ENCODE results near the gene NUP153.

NUP153 gene

GRCh38 chr6:17663226-17663625 is 43.5 kb downstream of the NUP153 start:
- Mint-ChIP-seq H3K27me3 (no peaks in the 10 kb centered on the region), H3K9me3 (no peaks in the 10 kb centered on the region), H3K36me3 (peaks cover 32 to 52% of the 10 kb centered on the region in 2 donors), H3K27ac (no peak overlapping the region), H3K4me1 (peaks cover 0 to 1% of the 10 kb centered on the region in 2 donors), H3K4me3 (no peak overlapping the region)
- DNase-seq (no peak), ATAC-seq (replicated peaks) (no peak)

DNA sequence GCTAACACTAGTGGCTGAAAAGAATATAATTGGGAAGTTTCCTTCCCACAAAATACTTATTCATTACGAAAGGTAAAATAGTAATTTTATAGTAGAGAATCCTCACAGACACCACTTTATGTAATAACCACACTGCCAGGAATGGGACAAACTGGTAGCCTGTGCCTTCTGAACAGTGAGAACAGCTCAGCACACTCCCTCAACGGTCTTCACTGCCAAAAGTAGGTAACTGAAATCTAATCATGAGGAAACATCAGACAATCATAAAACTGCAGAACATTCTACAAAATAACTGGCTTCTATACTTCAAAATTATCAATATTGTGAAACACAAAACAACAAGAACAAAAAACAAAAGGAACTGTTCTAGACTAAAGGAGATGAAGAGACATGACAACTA is 44.1 kb downstream of the NUP153 start:
- Mint-ChIP-seq H3K4me3 (no peak overlapping the region), H3K27ac (no peak overlapping the region), H3K36me3 (peaks cover 32 to 52% of the 10 kb centered on the region in 2 donors), H3K4me1 (peaks cover 0 to 1% of the 10 kb centered on the region in 2 donors), H3K27me3 (no peaks in the 10 kb centered on the region), H3K9me3 (no peaks in the 10 kb centered on the region)
- no peak for ATAC-seq (replicated peaks)
- DNase-seq = no peak

- H3K27ac Mint-ChIP-seq = no peak overlapping the region
- no peak overlapping the region for H3K4me3 Mint-ChIP-seq
- no peaks in the 10 kb centered on the region for H3K9me3 Mint-ChIP-seq
- no peaks in the 10 kb centered on the region for H3K27me3 Mint-ChIP-seq
- H3K4me1 Mint-ChIP-seq = peaks cover 0 to 4% of the 10 kb centered on the region in 2 donors
- DNase-seq (no peak), ATAC-seq (replicated peaks) (no peak)
- peaks cover 43 to 55% of the 10 kb centered on the region in 2 donors for H3K36me3 Mint-ChIP-seq
These were observed 50.1 kb downstream of the NUP153 start for GRCh38 chr6:17656644-17657043.

GRCh38 chr6:17656092-17656491 is 50.6 kb downstream of the NUP153 start:
- DNase-seq (no peak), ATAC-seq (replicated peaks) (no peak)
- Mint-ChIP-seq H3K27me3 (no peaks in the 10 kb centered on the region), H3K27ac (peak overlapping the region; percentile 43), H3K9me3 (no peaks in the 10 kb centered on the region), H3K4me3 (no peak overlapping the region), H3K36me3 (peaks cover 40 to 51% of the 10 kb centered on the region in 2 donors), H3K4me1 (peaks cover 0 to 3% of the 10 kb centered on the region in 2 donors)

DNA sequence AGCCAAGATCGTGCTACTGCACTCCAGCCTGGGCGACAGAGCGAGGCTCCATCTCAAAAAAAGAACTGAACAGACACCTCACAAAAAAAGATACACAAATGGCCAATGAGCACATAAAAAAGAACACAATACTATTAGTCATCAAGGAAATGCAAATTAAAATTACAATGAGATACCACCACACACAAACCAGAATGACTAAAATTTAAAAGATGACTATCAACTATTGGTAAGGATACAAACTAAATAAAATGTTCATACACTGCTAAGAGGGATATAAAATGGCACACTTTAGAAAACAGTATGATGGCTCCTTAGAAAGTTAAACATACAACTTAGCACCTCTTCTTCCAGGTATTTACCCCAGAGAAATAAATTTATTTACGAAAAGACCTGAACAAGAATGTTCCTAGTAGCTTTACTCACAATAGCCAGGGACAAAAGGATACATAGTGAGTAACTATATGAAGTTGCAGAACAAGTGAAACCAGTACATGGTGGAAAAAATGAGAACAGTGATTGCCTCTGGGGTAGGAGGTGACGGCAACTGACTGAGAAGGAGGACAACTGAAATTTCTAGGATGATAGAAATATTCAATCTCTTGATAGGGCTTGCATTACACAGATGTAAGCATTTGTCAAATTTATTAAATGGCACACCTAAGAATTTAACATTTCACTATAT is 53.4 kb downstream of the NUP153 start:
- Mint-ChIP-seq H3K9me3 (no peaks in the 10 kb centered on the region), H3K27ac (peak overlapping the region; percentile 25), H3K4me3 (no peak overlapping the region), H3K4me1 (peaks cover 3 to 5% of the 10 kb centered on the region in 2 donors), H3K27me3 (no peaks in the 10 kb centered on the region), H3K36me3 (peaks cover 34 to 56% of the 10 kb centered on the region in 2 donors)
- no peak for DNase-seq
- ATAC-seq (replicated peaks) = no peak

DNA sequence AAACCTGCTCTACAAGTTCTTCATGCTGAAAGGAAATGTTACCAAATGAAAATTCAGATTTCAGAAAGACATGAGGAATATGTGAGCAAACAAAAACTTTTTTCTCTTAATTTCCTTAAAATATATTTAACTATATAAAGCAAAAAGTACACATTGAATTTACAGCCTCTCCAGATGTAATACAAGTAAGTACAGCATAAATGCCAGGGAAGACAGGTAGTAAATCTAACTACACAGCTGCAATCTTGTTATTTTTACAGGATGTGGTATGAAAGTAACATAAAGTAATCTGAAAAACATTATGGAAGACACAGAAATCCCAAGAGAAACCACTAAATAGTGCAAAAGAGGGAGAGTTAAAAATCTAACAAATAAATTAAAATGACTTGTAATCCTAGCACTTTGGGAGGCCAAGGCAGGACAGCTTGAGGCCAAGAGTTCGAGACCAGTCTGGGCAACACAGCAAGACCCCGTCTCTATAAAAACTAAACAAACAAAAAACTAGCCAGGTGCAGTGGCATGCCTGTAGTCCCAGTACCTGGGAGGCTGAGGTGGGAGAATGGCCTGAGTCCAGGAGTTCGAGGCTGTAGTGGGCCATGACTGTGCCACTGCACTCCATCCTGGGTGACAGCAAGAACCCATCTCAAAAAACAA is 55.9 kb downstream of the NUP153 start:
- Mint-ChIP-seq H3K4me1 (peaks cover 0 to 5% of the 10 kb centered on the region in 2 donors), H3K4me3 (no peak overlapping the region), H3K27me3 (no peaks in the 10 kb centered on the region), H3K36me3 (peaks cover 33 to 50% of the 10 kb centered on the region in 2 donors), H3K9me3 (no peaks in the 10 kb centered on the region), H3K27ac (no peak overlapping the region)
- ATAC-seq (replicated peaks) (no peak), DNase-seq (no peak)

DNA sequence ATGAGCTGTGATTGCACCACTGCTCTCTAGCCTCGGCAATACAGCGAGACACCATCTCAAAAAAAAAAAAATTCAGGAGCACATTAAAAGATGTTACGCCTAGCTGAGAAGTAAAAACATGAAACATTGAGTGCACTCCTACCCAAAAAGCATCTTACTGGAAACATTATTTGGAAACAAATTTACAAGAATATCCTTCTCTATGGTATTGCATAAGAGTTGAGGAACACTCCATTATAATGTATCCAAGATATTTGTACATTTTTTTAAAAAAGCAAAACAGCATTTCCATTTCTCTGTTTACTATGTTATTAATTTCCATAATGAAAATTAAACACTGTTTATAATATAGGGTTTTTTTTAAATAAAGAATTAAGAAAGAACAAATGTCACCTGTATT is 58.0 kb downstream of the NUP153 start:
- Mint-ChIP-seq H3K27me3 (no peaks in the 10 kb centered on the region), H3K27ac (no peak overlapping the region), H3K36me3 (peaks cover 32 to 55% of the 10 kb centered on the region in 2 donors), H3K4me3 (no peak overlapping the region), H3K9me3 (no peaks in the 10 kb centered on the region), H3K4me1 (peaks cover 0 to 5% of the 10 kb centered on the region in 2 donors)
- ATAC-seq (replicated peaks) = no peak
- DNase-seq = no peak

DNA sequence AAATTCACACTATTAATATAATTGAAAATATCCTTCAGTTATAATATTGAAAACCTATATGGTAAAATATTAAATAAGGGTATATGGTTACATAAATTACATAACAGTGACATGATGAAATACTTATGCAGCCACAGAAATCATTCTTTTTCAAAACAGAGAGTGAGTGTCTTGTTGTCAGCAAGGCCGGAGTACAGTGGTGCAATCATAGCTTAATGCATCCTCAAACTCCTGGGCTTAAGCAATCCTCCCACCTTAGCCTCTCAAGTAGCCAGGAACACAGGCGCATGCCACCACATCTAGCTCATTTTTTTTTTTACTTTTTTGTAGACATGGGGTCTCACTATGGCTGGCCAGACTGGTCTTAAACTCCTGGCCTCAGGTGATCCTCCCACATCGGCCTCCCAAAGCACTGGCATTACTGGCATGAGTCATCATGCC is 66.2 kb downstream of the NUP153 start:
- Mint-ChIP-seq H3K27me3 (no peaks in the 10 kb centered on the region), H3K4me1 (peaks cover 5 to 11% of the 10 kb centered on the region in 2 donors), H3K9me3 (no peaks in the 10 kb centered on the region), H3K4me3 (no peak overlapping the region), H3K27ac (peak overlapping the region; percentile 67), H3K36me3 (peaks cover 48 to 76% of the 10 kb centered on the region in 2 donors)
- DNase-seq = no peak
- no peak for ATAC-seq (replicated peaks)

DNA sequence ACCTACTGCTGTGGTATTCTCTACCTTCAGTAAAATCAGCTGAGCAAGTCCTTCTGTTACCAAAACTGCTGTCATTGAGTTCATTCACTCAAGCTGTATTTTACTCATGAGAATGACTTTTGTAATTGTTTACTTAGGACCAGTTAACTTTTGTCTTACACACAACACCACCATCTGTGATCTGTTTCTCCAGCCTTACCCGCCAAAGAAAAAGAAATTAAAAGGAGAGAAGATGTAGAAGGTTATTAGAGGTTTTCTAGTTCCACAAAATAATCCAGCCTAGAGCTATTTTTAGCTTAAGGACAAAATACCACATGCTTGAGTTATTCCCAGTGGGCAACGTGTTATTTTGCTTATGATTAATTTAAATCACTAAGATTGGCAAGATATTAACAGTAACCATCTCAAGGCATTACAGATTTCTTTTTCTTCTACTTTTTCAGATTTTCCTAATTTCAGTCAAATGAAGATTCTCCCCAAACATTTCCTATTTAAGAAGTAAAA is 68.5 kb downstream of the NUP153 start:
- H3K36me3 Mint-ChIP-seq = peaks cover 48 to 73% of the 10 kb centered on the region in 2 donors
- no peaks in the 10 kb centered on the region for H3K27me3 Mint-ChIP-seq
- H3K27ac Mint-ChIP-seq = no peak overlapping the region

DNA sequence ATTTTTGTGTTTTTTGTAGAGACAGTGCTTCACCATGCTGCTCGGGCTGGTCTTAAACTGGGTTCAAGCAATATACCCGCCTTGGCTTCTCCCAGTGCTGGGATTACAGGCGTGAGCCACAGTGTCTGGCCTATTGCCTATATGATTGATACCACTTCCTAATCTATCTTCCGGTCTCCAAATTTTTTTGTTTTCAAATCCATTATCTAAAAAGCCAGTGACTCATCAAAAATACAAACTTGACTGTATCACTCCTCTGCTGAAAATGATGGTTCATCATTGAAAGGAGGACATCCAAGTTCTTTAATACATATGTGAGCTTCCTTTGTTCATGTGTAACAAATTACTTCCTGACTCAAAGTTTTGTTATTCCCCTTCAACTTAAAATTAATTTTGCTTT is 71.2 kb downstream of the NUP153 start:
- Mint-ChIP-seq H3K4me1 (peaks cover 19 to 33% of the 10 kb centered on the region in 2 donors), H3K4me3 (no peak overlapping the region), H3K9me3 (no peaks in the 10 kb centered on the region), H3K27me3 (no peaks in the 10 kb centered on the region), H3K36me3 (peaks cover 44 to 69% of the 10 kb centered on the region in 2 donors), H3K27ac (peak overlapping the region; percentile 81)
- no peak for DNase-seq
- ATAC-seq (replicated peaks) = no peak

More for the DNA sequence above, 68.5 kb downstream of the NUP153 start:
- DNase-seq = no peak
- H3K9me3 Mint-ChIP-seq = no peaks in the 10 kb centered on the region
- H3K4me3 Mint-ChIP-seq = no peak overlapping the region
- ATAC-seq (replicated peaks) = no peak
- peaks cover 11 to 22% of the 10 kb centered on the region in 2 donors for H3K4me1 Mint-ChIP-seq

DNA sequence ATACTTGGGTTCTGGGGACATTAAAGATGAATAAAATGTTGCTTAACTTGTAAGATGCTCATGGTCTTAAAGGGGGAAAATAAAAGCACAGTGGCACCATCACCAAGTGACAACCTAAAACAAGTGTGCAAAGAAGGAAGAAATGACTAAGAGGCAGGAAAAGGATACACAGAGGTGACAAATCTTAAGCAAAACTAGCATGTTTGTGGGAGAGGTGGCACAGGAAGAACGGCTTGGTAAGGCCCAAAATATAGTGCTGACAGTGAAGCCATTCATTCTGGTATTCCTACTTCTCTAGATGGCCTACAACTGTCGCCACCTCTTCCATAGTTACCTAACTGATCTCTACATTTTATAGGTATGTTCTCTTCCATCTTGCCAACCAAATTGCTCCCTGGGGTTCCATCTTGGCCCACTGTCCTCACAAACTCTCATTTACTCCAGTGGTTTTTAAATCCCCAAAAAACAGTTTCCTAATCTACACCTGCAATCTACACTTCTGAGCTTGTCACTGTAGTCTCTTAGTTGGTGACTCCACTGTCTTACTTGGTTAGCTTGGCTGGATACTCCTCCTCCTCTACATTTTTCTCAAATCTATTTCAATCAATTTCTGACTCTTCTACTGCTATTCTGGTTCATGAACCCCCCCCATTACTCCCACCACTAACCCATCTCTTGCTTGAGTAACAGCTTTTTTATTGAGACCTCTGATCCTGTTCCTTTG is 73.1 kb downstream of the NUP153 start:
- no peak overlapping the region for H3K4me3 Mint-ChIP-seq
- H3K4me1 Mint-ChIP-seq = peaks cover 31 to 46% of the 10 kb centered on the region in 2 donors
- ATAC-seq (replicated peaks) (no peak), DNase-seq (no peak)
- peak overlapping the region; percentile 7 for H3K27ac Mint-ChIP-seq
- peaks cover 60 to 74% of the 10 kb centered on the region in 2 donors for H3K36me3 Mint-ChIP-seq
- H3K9me3 Mint-ChIP-seq = no peaks in the 10 kb centered on the region
- H3K27me3 Mint-ChIP-seq = no peaks in the 10 kb centered on the region

DNA sequence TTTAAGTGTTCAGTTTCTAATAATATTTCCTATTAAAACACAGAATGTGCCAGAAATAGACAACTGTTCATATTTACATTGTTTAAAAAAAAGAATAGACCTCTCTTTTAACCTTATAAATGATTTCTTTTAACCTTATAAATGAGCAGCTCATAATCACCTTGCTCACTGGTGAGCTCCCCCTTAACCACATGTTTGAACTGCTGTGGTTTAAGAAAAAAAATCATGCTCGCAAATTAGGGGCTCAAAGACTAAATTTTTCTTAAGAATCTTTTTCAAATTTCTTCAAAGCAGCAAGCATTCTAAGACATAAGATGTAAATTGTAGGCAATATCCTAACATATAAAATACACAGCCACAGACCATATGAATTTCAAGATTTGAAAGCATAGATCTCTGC is 73.8 kb downstream of the NUP153 start:
- Mint-ChIP-seq H3K9me3 (no peaks in the 10 kb centered on the region), H3K27me3 (no peaks in the 10 kb centered on the region), H3K27ac (no peak overlapping the region), H3K4me1 (peaks cover 28 to 46% of the 10 kb centered on the region in 2 donors), H3K36me3 (peaks cover 57 to 71% of the 10 kb centered on the region in 2 donors), H3K4me3 (no peak overlapping the region)
- DNase-seq (no peak), ATAC-seq (replicated peaks) (no peak)

DNA sequence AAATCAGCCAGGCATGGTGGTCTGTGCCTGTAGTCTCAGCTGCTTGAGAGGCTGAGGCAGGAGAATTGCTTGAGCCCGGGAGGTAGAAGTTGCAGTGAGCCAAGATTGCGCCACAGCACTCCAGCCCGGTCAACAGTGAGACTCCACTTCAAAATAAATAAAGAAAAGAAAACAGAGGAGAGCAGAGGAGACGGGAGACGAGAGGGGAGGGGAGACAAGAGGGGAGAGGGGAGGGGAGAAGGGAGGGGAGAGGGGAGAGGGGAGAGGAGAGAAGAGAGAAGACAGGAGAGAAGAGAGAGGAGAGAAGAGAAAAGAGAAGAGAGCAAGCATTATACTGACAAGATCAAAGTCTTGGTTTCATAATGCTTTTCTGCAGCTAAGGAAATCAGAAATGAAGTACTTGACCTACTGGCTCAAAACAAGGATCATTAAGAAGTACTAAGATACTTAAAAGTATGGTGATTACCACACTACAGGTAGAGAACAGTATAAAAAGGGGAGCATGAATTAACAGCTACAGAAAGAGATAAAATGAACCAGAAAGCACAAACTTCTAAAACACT is 76.1 kb downstream of the NUP153 start:
- H3K27ac Mint-ChIP-seq = peak overlapping the region; percentile 37
- H3K9me3 Mint-ChIP-seq = no peaks in the 10 kb centered on the region
- H3K4me1 Mint-ChIP-seq = peaks cover 26 to 41% of the 10 kb centered on the region in 2 donors
- H3K36me3 Mint-ChIP-seq = peaks cover 47 to 56% of the 10 kb centered on the region in 2 donors
- no peaks in the 10 kb centered on the region for H3K27me3 Mint-ChIP-seq
- no peak overlapping the region for H3K4me3 Mint-ChIP-seq
- DNase-seq (no peak), ATAC-seq (replicated peaks) (no peak)
